GM19025 (cell line): Measurements from ENCODE around the gene ACAP3.
"Not testable (repeated sequence)": the region's sequence is repeated elsewhere in the genome, so short reads cannot be mapped to it uniquely, and the experiment has no call there.

Source experiments
- ATAC-seq: cut with Tn5 transposase; IDR thresholded peaks from one replicate; pipeline ENCODE4 v1.9.1; 2021; ENCODE audit warnings: mild to moderate bottlenecking, low read depth, moderate library complexity; ENCODE audit not compliant: unreplicated experiment

ACAP3 gene

GRCh38 chr1:1248009-1248913 is 59.5 kb downstream of the ACAP3 start:
- not testable (repeated sequence) for ATAC-seq

GRCh38 chr1:1247341-1247913 is 60.3 kb downstream of the ACAP3 start:
- ATAC-seq, result no peak

- ATAC-seq, result no peak
These were observed 61.0 kb downstream of the ACAP3 start, which contains the start of gene C1QTNF12 for GRCh38 chr1:1246577-1247340. Gene C1QTNF12 (minus strand): TSS chr1:1246722. CDS start chr1:1246690, 32 bp downstream.

- ATAC-seq, result no peak
These were observed 61.7 kb downstream of the ACAP3 start for GRCh38 chr1:1245817-1246576.

- ATAC-seq, result no peak
These were observed 62.4 kb downstream of the ACAP3 start for GRCh38 chr1:1245178-1245816.

GRCh38 chr1:1244192-1244811 is 63.4 kb downstream of the ACAP3 start:
- no peak for ATAC-seq

GRCh38 chr1:1243807-1244191 is 63.9 kb downstream of the ACAP3 start:
- ATAC-seq, result no peak

- ATAC-seq, result no peak
These were observed 64.5 kb downstream of the ACAP3 start for GRCh38 chr1:1243266-1243660.

- ATAC-seq, result no peak
These were observed 65.1 kb downstream of the ACAP3 start for GRCh38 chr1:1242461-1243265.
